NT2/D1 (cell line): ENCODE measurements around the gene ROBO1.

Experiments used
- SUZ12 ChIP-seq: IDR thresholded peaks from 2 replicates; pipeline ENCODE4 v1.6.1; 2011; ENCODE audit not compliant: insufficient read length, insufficient read depth; ENCODE audit errors: extremely low read depth
- ZNF274 ChIP-seq: IDR thresholded peaks from 2 replicates; pipeline ENCODE4 v1.6.1; 2011; ENCODE audit warnings: mild to moderate bottlenecking, low read depth, low read length

DNA sequence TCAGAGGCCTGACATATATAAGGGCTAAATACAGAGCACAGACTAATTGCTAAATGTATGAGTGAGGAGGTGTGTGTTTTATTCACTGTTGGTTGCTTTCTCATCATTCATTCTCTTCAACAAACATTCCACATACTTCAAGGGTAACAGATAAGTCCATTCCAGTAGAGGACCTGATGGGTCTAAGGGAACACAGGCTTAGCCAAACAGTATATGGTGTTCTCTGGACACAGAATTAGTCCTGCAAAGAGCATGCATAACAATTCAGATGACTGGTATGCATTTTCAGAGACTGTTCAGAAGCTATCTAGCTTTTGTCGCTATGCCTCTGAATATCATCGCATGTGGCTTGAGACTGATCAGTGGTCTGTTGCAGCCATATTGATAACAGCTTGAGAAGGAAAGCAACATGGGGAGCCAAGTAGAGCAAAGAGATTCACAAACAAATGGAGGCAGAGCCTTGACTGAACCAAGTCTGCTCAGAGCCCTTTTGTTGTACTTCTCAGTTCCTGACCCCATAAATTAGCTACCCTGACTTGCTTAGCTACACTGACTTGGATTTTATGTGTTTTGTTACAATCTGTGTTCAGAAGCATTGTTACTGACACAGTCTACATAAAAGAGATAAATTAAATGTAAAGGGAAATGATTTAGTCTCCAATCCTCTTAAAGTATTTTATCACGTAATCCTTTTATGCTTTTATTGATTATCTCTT lies 1178.7 kb downstream of the ROBO1 start:
- TF ChIP-seq ZNF274 = no peak
- TF ChIP-seq SUZ12 = no peak
